ENCODE results near the gene TSC2.

DNA sequence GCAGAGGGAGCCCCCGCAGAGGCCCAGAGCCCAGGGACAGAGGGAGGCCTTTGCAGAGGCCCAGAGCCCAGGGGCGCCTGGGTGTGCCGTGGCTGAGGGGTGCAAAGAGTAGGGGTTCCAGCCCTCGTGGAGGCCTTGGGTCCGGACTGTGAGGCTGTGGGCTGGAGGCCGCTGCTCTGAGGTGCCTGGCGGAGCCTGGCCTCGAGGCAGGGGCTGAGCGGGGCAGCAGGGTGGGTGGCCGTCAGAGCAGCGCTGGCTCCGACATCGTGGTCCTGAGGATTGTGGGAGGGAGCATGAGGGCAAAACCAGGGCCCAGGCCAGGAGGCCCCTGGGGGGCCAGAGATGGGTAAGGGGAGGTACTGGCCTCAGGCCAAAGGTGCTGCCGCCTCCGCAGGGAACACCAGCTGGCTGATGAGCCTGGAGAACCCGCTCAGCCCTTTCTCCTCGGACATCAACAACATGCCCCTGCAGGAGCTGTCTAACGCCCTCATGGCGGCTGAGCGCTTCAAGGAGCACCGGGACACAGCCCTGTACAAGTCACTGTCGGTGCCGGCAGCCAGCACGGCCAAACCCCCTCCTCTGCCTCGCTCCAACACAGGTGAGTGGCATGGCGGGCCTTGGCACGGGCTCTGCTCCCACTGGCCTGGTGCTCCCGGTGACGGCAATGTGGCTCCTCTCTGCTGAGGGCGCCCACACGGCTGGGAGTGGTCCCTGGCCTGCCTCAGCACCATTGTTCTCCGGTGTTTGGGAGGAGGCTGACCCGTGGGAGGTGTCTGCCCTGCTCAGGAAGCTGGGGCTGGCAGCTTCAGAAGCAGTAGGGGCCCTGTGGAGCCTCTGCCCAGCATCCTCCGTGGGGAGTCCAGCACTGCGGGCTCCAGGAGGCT is 33.7 kb downstream of the TSC2 start:
- no peak for TF ChIP-seq MYC (IDR thresholded peaks at IDR 0.05; ENCODE audit: low read depth, low read length)
- TF ChIP-seq, protein P1, sequence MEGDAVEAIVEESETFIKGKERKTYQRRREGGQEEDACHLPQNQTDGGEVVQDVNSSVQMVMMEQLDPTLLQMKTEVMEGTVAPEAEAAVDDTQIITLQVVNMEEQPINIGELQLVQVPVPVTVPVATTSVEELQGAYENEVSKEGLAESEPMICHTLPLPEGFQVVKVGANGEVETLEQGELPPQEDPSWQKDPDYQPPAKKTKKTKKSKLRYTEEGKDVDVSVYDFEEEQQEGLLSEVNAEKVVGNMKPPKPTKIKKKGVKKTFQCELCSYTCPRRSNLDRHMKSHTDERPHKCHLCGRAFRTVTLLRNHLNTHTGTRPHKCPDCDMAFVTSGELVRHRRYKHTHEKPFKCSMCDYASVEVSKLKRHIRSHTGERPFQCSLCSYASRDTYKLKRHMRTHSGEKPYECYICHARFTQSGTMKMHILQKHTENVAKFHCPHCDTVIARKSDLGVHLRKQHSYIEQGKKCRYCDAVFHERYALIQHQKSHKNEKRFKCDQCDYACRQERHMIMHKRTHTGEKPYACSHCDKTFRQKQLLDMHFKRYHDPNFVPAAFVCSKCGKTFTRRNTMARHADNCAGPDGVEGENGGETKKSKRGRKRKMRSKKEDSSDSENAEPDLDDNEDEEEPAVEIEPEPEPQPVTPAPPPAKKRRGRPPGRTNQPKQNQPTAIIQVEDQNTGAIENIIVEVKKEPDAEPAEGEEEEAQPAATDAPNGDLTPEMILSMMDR (IDR thresholded peaks at IDR 0.05; ENCODE audit: low read depth, low read length), result no peak
- TF ChIP-seq, protein P2, sequence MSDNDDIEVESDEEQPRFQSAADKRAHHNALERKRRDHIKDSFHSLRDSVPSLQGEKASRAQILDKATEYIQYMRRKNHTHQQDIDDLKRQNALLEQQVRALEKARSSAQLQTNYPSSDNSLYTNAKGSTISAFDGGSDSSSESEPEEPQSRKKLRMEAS (IDR thresholded peaks at IDR 0.05; ENCODE audit: low read depth, low read length), result no peak
